Prostate gland (tissue), 2 donors: Measurements from ENCODE around the gene CADPS. TPM values are rescaled to one million over a fixed set of nuclear protein-coding genes. Genes with fewer than 3 reads are reported as not detected.

Experiments
- DNase-seq: peaks from one replicate; pipeline ENCODE4 v3.0.0-alpha.2; 2019; ENCODE audit warnings: low spot score
- H3K27ac ChIP-seq, 2 donors: fragments of 200-600 bp; sonication (generic); 2 replicates each; pipeline ENCODE4 v1.5.1; 2017 to 2019
- H3K27me3 ChIP-seq: fragments of 200-600 bp; sonication (generic); replicated peaks from 2 replicates; pipeline ENCODE4 v1.5.1; 2019; ENCODE audit not compliant: insufficient read depth
- H3K36me3 ChIP-seq, 2 donors: fragments of 200-600 bp; sonication (generic); 1 replicate in 1 of 2; 2 replicates in 1 of 2; pipeline versions ENCODE4 v1.5.1 to v1.8.1; 2017 to 2019
- H3K4me1 ChIP-seq: fragments of 200-600 bp; sonication (generic); replicated peaks from 2 replicates; pipeline ENCODE4 v1.5.1; 2019
- H3K4me3 ChIP-seq, 2 donors: fragments of 200-600 bp; sonication (generic); 2 replicates each; pipeline ENCODE4 v1.5.1; 2017 to 2019
- H3K9me3 ChIP-seq: fragments of 200-600 bp; sonication (generic); 2 replicates; pipeline ENCODE4 v1.5.1; 2017
- CTCF ChIP-seq, 4 experiments: fragments of 200-600 bp in 2 of 4; fragments of 450-650 bp in 2 of 4; sonication (generic) in 2 of 4; IDR thresholded peaks; 1 replicate in 3 of 4; 2 replicates in 1 of 4; pipeline ENCODE4 v1.5.1; 2016 to 2019; ENCODE audit warnings: antibody characterized with exemption in 4 of 4, mild to moderate bottlenecking in 2 of 4, moderate library complexity in 2 of 4
- POLR2A ChIP-seq: fragments of 450-650 bp; IDR thresholded peaks from one replicate; pipeline ENCODE4 v1.6.1; 2016; ENCODE audit warnings: antibody characterized with exemption, mild to moderate bottlenecking
- POLR2AphosphoS5 ChIP-seq: sonication (generic); formaldehyde crosslinking; IDR thresholded peaks from one replicate; pipeline ENCODE4 v1.6.1; 2017; ENCODE audit warnings: antibody characterized with exemption
- WGBS: methylation state at CpG from one replicate; pipeline ENCODE4 v1.1.5; 2018; 5-methylcytosine and 5-hydroxymethylcytosine counted together
- intact Hi-C: fragments of 100-400 bp; cut with DNase I; formaldehyde crosslinking; loops from one replicate; pipeline ENCODE4 v1.14.2; 2022
- total RNA-seq, 2 donors: library from RNA; depleted of rRNA; stranded (reverse); fragments of >200 nt; gene quantifications; one replicate each; pipeline ENCODE4 v1.1.0, GENCODE V29; 2016

The CADPS gene
- total RNA-seq, 2 donors from 2014 or later: 4.0 to 7.7 TPM

- Histone ChIP-seq H3K4me1 (no peaks in the 10 kb centered on the region), H3K4me3 (no peak overlapping the region), H3K36me3 (no peaks in the 10 kb centered on the region), H3K27ac (no peak overlapping the region), H3K27me3 (no peaks in the 10 kb centered on the region), H3K9me3 (no peaks in the 10 kb centered on the region)
- DNase-seq: no peak
- TF ChIP-seq POLR2A: no peak
- no peak for TF ChIP-seq CTCF (IDR thresholded peaks at IDR 0.05)
- TF ChIP-seq POLR2AphosphoS5: no peak
- 67% methylated on average over 1 of the region's 1 CpG for WGBS
- intact Hi-C loops: no loop called here
Observed at GRCh38 chr3:62604751-62605351, 270.4 kb downstream of the CADPS start.

- H3K4me3 ChIP-seq: no peak overlapping the region
- DNase-seq: no peak
- no peaks in the 10 kb centered on the region for H3K4me1 ChIP-seq
- intact Hi-C loops: no loop called here
- H3K27ac ChIP-seq: no peak overlapping the region
- no peaks in the 10 kb centered on the region for H3K9me3 ChIP-seq
- no peaks in the 10 kb centered on the region for H3K27me3 ChIP-seq
- TF ChIP-seq POLR2AphosphoS5 (no peak), CTCF (IDR thresholded peaks at IDR 0.05) (no peak), POLR2A (no peak)
- no peaks in the 10 kb centered on the region for H3K36me3 ChIP-seq
- WGBS: 71% methylated on average over 2 of the region's 2 CpGs
Observed at GRCh38 chr3:62604298-62604697, 270.9 kb downstream of the CADPS start.

- DNase-seq: no peak
- TF ChIP-seq CTCF (IDR thresholded peaks at IDR 0.05): no peak
- TF ChIP-seq POLR2AphosphoS5: no peak
- no peak for TF ChIP-seq POLR2A
- Histone ChIP-seq H3K36me3 (no peaks in the 10 kb centered on the region), H3K9me3 (no peaks in the 10 kb centered on the region), H3K27ac (no peak overlapping the region), H3K4me1 (no peaks in the 10 kb centered on the region), H3K27me3 (no peaks in the 10 kb centered on the region), H3K4me3 (no peak overlapping the region)
- intact Hi-C loops: no loop called here
- 58% methylated on average over 3 of the region's 3 CpGs for WGBS
Observed at GRCh38 chr3:62602987-62603386, 272.2 kb downstream of the CADPS start.

GRCh38 chr3:62602129-62602770 lies 273.0 kb downstream of the CADPS start:
- H3K27me3 ChIP-seq: no peaks in the 10 kb centered on the region
- no peak for DNase-seq
- WGBS: 62% methylated on average over 10 of the region's 10 CpGs
- no peak for TF ChIP-seq CTCF (IDR thresholded peaks at IDR 0.05)
- TF ChIP-seq POLR2A: no peak
- TF ChIP-seq POLR2AphosphoS5: no peak
- no peak overlapping the region for H3K27ac ChIP-seq
- no peaks in the 10 kb centered on the region for H3K36me3 ChIP-seq
- intact Hi-C loops: no loop called here
- no peaks in the 10 kb centered on the region for H3K9me3 ChIP-seq
- no peaks in the 10 kb centered on the region for H3K4me1 ChIP-seq
- no peak overlapping the region for H3K4me3 ChIP-seq
